ENCODE measurements around the gene SNX9. TPM values are rescaled to one million over a fixed set of nuclear protein-coding genes. Genes with fewer than 3 reads are reported as not detected.
"Not testable (repeated sequence)": the region's sequence is repeated elsewhere in the genome, so short reads cannot be mapped to it uniquely, and the experiment has no call there.

The SNX9 gene
- total RNA-seq, 1 experiment from 2014 or later: 35.3 TPM

DNA sequence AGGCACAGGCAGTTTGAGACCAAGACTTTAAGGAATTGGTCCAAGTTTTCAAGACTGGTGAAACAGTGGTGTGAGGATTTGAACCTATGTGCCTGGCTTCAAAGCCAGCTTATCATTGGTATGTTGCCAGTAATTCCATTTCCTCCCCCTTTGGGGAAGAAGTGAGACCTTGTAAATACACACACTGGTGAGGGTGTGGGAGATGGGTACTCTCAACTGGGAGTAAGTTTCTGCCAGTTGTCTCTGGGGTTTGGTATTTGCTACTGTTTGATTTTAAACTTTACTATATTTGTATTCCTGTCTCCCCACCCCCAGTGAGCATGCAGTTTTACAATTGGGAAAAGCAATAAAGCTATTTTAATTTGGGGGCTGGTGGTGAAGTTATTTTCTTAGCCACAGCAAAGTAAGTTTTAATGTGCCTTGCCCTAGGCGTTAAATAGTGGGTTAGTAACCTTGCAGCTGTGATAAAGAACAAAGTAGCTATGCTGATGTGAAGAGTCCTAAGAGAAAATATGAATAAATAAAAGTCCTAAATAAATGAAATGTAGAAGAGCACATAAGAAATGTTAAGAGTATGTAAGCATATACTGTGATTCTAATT lies 31.0 kb downstream of the SNX9 start:
- no peak for DNase-seq (ENCODE audit: extremely low read depth, low read depth)

DNA sequence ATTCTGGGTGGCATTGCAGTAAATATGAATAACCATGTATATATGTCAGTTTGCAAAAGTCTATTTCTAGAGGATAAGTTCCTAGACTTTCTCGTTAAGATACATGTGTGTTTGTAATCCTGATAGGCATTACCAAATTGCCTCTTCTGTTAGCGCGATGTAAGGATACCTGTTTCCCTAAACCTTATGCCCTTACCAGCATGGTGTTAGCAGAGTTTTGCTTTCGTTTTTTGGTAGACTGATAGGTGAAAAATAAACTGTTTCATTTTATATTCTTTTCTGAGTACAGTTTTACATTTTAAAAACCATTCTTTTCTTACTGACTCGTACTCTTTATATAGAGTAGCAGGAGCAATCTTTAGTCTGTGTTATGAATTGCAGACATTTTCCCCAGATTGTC lies 32.3 kb downstream of the SNX9 start:
- DNase-seq (ENCODE audit: extremely low read depth, low read depth): no peak

DNA sequence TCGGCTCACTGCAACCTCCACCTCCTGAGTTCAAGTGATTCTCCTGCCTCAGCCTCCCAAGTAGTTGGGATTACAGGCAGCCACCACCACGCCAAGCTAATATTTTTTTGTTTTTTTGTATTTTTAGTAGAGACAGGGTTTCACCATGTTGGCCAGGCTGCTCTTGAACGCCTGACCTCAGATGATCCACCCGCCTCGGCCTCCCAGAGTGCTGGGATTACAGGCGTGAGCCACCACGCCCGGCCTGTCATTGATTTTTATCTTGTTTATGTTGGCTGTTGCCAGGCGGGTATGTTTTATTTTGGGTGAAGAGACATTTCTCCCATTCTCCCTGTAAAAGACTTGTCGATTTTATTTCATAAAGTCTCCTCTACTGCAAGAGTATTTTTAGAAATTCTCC lies 32.8 kb downstream of the SNX9 start:
- DNase-seq (ENCODE audit: extremely low read depth, low read depth): not testable (repeated sequence)

DNA sequence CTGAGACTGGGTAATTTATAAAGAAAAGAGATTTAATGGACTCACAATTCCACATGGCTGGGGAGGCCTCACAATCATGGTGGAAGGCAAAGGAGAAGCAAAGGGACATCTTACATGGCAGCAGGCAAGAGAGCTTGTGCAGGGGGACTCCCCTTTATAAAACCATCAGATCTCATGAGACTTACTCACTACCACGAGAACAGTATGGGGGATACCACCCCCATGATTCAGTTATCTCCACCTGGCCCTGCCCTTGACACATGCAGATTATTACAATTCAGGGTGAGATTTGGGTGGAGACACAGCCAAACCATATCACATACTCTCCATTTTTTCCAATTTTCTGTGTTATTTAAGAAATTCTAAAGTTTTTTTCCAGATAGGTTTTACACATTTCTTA lies 35.6 kb downstream of the SNX9 start:
- DNase-seq (ENCODE audit: extremely low read depth, low read depth): not testable (repeated sequence)

DNA sequence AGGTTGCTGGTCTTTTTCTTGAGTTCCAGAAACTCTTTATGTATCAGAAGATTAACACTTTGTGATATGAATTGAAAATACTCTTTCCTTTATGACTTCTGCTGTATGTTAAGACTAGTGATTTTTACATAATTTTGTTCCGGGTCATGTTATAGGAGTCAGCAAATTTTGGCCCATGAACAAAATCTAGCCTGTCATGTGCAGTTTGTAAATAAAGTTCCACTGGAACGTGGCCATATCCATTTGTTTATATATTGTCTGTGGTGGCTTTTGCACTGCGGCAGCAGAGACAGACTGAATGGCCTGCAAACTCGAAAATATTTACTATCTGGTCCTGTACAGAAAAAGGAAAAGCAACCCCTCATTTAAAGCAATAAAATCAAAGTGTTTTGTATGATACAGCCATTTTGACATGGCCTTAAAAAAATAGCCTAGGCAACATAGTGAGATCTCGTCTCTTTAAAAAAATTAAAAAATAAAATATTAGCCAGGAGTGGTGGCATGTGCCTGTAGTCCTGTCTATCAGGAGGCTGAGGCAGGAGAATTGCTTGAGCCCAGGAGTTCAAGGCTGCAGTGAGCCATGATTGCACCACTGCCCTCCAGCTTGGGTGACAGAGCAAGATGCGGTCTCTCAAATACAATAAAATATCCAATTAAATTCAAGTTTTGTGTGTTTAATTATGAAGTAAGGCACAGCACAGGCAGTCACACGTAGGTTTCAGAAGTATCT lies 36.9 kb downstream of the SNX9 start:
- DNase-seq (ENCODE audit: extremely low read depth, low read depth): no peak

DNA sequence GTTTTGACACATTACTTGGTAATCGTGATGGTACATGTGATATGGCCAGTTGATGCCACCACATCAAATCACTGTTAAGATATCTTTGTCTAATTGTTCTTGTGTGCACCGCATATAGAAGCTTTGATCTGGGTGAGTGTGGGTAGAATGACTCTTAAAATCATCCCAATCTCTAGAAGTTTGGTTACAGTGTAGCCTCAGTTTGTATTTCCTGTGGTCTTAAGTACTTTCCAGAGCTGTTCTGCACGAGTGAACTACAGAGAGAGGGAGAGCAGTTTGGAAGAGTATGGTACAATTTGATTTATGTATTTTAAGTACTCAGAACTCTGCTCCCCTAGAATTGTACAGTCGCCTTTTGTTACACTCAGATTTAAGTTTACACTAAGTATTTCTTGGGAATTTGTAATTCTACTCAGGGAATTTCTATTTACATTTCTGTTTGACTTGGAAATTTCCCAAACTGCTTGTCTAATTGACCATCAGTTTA lies 37.5 kb downstream of the SNX9 start:
- DNase-seq (ENCODE audit: extremely low read depth, low read depth): no peak

DNA sequence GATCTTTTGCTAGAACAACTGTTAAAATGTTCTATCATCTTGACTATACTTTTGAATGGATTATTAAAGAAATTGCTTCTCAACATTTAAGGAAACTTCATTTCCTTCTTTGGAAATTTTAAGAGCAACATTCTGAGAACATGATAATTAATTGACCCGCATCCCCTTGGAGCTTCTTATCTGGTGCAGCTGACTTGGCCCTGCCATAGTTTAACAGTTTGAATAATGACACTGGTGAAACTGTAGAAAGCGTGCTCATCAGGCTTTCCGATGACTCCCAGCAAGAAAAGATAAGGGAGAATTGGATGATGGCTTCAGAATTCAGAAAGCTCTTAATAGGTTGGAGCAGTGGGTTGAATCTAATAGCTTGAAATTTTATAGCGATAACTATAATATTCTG lies 38.1 kb downstream of the SNX9 start:
- DNase-seq (ENCODE audit: extremely low read depth, low read depth): no peak

DNA sequence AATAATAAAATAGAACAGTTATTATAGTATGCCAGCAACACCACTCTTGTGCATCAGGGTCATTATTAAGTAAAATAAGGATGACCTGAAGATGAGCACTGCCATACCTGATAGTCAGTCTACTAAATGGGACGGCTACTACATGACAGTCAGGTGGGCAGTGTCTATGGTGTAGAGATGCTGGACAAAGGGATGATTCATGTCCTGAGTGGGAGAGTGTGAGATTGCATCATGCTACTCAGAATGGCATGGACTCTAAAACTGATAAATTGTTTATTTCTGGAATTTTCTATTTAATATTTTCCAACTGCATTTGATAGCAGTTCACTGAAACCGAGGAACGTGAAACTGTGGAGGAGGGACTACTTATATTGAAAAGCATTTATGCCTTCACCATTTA lies 38.8 kb downstream of the SNX9 start:
- no peak for DNase-seq (ENCODE audit: extremely low read depth, low read depth)

DNA sequence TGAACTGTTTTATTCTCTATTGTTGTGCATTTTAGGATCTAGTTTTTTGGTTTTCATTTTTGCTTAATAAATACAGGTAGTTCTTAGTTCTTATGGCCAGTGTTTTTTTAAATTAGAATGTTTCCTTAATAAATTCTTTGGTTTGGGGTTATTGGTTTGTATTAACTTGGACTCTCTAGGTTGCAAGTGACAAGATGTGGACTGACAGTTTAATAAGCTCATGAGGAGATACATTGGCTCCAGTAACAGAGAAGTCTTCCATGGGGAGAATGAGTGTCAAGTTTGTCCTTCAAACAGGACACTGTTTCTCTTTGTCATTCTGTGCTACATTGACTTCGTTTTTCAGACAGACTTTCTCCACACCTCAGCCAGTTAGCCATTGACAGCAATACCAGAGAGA lies 39.7 kb downstream of the SNX9 start:
- DNase-seq (ENCODE audit: extremely low read depth, low read depth): no peak

DNA sequence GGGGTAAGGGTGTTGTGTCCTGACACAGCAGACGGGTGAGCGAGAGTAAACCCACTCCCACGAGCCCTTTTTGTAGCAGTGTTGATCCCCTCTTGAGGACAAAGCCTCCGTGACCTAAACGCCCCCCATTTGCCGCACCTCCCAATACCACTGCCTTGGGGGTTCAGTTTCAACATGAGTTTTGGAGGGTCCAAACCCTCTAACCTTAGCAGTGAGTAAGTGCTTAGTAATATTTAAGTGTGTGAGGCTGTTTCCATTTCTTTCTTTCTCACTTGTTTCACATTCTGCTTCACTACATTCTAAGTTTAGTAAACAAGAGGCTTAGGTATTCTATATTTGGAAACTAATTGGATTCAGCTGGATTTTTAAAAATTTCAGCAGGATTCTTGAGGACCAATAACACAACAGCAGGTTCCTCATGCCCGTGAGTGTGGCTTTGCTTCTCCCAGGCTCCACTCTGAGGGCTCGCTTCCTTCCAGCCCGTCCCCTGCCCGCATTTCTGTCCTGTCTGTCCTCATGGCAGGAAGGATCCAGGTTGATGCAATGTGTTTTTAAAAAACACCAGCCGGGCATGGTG lies 41.2 kb downstream of the SNX9 start:
- DNase-seq (ENCODE audit: extremely low read depth, low read depth): no peak

DNA sequence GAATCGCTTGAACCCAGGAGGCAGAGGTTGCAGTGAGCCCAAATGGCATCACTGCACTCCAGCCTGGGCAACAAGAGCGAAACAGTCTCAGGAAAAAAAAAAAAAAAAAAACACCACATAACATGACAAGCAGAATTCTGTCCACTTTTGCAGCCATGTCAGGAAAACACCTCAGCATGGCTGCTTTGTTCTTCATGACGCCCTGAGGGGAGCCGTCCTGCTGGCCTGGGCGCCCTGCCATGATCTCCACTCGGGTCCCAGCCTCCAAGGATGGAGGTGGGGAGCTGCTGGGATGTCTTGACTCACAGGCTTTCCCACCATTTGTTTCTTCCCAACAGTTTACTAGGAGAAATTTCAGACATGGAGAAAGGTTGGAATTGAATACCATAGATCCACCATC lies 42.2 kb downstream of the SNX9 start:
- DNase-seq (ENCODE audit: extremely low read depth, low read depth): no peak

DNA sequence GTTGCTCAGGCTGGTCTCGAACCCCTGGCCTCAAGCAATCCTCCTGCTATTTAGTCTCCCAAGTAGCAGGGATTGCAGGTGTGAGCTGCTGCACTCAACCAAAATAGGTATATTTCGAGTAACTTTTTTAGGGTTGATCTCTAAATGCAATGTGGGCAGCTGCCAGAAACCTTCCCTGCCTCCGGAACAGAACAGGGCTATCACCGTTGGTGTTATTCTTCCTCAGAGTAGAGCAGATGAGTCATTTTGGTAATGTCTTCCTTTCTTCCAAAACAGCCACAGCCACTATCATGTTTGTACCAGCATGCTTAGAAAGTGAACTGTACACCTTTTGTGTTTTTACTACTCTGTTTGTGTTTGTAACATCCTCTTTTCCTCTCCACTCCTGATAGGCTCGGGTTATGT lies 44.1 kb downstream of the SNX9 start:
- no peak for DNase-seq (ENCODE audit: extremely low read depth, low read depth)

DNA sequence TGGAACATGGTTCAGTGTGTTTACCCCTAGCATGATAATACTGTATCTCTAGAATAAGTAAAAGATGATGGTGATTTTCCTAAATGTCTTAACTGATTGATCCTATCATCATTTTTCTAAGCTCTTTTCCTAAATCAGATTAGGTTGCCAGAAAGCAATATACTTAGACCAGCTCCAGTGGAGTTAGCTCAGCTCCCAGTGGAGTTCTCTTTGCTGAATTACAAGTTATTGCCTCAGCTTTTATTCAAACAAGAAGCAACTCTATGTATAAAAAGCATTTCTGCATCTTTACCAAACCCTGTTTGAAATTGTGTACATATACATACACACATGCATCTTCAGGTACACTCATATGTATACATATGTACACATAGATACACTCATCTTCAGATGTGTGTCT lies 44.9 kb downstream of the SNX9 start:
- no peak for DNase-seq (ENCODE audit: extremely low read depth, low read depth)

DNA sequence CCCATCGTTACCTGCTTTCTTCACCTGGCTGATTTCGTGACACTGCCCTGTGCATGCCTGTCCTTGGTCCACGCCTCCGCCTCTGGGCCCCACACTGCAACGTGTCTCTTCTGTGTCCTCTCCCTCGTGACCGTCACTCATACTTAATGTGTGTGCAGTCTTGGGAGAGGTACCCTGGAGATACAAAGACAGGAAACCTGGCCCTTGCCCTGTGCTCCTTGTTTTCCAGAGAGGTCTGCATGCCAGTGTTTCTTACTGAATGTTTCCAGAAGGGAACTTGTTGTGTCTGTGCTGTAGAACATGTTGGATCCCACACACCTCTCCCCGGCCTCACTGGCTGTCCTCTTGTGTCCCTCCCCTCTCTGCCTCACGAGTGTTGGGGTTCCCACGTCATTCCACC lies 45.8 kb downstream of the SNX9 start:
- no peak for DNase-seq (ENCODE audit: extremely low read depth, low read depth)

DNA sequence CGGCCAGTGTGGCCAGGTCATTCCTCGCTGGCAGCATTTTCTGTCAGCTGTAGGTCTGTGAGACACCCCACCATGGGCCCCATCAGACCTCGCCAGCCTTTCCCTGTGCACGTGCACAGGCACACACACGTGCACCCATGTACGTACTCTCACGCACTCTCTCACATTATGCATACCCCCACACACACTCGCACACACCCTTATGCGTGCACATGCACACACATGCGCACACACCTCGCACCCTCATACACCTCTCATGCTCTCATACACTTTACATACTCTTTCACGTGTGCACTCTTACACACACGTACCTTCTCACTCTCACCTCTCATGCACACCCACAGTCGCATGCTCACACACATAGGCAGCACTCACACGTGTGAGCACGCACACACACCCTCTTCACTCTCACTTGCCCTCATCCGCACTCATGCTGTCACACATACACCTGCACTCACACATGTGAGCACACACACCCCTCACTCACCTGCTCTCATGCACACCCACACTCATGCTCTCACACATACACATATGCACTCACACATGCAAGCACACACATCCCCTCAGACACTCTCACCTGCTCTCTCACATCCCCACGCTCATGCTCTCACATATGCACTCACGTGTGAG lies 46.7 kb downstream of the SNX9 start:
- DNase-seq (ENCODE audit: extremely low read depth, low read depth): no peak

DNA sequence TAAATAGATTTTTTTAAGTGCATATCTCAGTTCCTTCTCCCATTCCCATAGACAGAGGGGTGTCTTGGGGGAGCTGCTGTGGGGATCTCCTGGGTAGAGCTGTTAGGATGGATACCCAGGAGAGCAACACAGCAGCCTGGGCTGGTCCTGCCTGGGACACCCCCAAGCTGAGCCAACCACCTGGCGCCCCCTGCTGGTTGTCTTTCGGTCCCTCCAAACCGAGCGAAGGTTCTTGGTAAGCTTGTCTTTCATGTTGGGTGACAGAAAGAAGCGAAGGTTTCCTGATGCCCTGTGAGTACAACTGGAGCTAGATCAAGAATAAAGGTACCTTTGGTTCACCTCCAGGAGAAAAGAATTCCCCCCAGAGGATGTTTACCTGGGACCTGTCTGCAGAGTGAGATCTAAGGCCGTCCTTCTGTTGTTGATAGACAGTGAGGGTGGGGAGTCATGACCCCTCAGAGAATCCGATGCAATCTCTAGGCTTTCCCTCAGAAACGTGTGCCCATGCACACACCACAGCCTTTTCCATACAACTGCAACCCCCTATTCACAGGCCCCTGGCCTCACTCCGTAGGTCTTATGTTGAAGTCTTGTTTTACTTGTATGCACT lies 50.8 kb downstream of the SNX9 start:
- peak; percentile 64 for DNase-seq (ENCODE audit: extremely low read depth, low read depth)

DNA sequence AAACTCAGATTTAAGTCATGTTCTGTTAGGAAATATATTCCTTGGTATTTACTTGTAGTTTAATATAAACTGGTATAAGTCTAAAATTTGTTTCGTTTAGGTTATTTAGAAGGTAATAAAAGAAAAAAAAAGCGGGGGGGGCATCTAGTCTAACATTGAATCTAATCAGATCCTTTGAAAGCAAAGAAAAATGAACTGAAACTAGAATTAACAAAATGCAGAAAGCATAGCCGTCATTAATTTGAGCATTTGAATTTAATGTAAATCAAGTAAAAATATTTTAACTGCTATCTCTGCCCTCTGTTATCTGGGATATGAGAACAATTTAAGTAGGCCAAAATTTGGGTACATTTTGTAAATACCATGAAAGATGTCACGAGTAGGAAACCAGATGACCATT lies 54.1 kb downstream of the SNX9 start:
- DNase-seq (ENCODE audit: extremely low read depth, low read depth): no peak

DNA sequence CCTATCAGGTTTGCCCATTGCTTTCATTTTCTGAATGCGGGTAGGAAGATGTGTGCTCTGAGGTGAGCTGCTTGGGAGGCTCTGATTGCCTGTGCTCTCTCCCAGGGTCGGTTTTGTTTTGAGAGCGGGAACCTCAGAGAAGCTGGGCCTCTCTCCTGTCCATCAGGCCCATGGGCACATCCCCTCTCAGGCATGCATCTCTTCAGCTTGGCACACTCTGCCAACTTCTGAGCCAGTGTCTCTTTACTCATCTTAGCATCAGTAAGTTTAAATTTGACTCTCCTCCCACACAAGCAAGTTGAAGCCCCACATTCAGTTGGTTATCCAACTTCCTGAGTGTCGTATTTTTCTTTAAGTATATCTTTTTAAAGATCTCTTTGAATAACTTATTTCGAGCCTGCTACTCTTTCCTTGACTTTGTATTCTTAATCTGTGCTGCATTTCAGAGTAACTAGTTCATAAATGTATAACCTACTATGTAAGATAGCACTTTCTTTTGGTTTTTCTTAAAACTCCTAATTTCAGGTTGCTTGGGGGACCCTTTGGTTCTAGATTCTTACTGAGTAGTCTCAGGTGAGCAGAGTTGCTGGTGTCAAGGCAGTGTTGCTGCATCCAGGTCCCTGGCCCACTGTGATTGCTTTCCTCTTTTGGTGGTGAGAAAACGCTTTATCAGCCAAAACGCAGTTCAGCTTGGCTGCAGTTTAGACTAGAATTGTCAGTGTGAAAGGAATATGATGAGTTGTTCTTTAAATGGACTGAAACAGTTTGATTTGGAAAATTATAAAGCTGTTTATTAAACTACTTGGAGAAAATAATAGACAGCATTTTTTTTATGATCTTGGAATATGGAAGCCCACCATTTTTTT lies 54.8 kb downstream of the SNX9 start:
- DNase-seq (ENCODE audit: extremely low read depth, low read depth): no peak

DNA sequence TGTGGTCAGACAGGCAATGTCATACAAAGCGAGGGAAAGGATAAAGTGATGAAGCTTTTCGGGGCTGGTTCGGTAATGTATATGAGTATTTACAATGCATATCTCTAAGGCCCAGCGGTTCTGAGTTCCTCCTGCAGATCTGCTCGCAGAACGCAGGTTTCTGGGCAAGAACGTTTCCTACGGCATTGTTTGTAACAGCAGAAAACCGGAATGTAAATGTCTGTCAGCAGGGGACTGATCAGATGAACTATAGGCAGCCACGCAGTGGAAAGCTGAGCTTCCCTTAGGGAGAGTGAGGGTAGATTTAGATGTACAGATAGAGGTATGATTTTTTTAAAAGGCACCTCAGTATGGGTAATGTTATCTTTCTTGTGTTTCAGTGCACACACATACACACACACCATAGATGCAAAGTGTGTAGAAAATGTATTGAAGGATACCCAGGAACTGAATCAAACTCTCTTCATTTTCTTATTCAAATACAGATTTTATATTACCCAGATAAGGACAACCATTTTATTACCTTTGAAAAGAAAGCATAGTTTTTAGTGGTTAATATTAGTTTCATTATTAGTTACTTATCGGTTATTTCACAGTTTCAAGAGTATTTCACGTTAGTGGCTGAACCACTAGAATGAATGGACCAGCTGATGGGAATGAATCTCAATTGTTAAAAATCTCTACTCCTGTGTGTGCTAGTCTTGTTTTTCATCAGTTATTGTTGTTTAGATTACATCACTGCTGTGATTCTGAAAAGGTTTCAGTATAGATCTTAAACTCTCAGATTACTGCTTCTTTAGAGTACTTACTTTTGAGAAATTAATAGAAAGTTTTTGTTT lies 56.2 kb downstream of the SNX9 start:
- DNase-seq (ENCODE audit: extremely low read depth, low read depth): no peak

DNA sequence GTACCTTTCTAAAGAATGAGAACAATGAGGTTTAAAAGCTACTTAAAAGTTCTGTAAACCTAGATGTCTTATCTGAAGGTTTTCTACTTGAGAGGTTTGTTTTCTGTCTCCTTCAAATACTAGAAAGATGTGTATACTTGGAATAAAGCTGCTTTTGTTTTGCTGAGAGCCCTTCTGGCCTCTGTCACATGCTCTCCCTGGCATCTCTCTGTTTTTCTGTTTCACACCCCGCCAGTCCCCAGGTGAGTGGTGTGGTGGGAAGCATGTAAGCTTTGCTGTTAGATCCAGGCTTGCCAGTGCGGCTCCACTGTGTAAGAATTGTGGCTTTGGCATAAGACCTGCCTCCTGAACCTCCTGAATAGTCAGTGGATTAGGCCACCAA lies 56.8 kb downstream of the SNX9 start:
- DNase-seq (ENCODE audit: extremely low read depth, low read depth): no peak
